Mesothelial cell of epicardium (in vitro differentiated cells): ENCODE results near the gene XYLB. TPM values are rescaled to one million over a fixed set of nuclear protein-coding genes. Genes with fewer than 3 reads are reported as not detected.

ENCODE experiments used
- DNase-seq, 2 experiments: peaks; one replicate each; pipeline ENCODE4 v3.0.0; 2021; ENCODE audit warnings: low spot score in 2 of 2; ENCODE audit not compliant: unreplicated experiment in 2 of 2
- H3K27ac Mint-ChIP-seq: 2 replicates; pipeline ENCODE4 v1.8.0; 2021; ENCODE audit warnings: mixed read lengths
- H3K27me3 Mint-ChIP-seq: 2 replicates; pipeline ENCODE4 v1.8.0; 2021; ENCODE audit warnings: low read depth, mixed read lengths
- H3K36me3 Mint-ChIP-seq: 2 replicates; pipeline ENCODE4 v1.8.0; 2021; ENCODE audit warnings: mixed read lengths
- H3K4me1 Mint-ChIP-seq: 2 replicates; pipeline ENCODE4 v1.8.0; 2021; ENCODE audit warnings: mixed read lengths
- H3K4me3 Mint-ChIP-seq: 2 replicates; pipeline ENCODE4 v1.8.0; 2021; ENCODE audit warnings: mild to moderate bottlenecking, moderate library complexity, mixed read lengths
- H3K9me3 Mint-ChIP-seq: 2 replicates; pipeline ENCODE4 v1.8.0; 2021; ENCODE audit warnings: mixed read lengths
- total RNA-seq: library from RNA; stranded (reverse); gene quantifications from 3 replicates; pipeline ENCODE4 v1.2.1, GENCODE V29; 2021
- TF ChIP-seq, protein P1 (sequence below): fragments of 200-600 bp; sonication (generic); IDR thresholded peaks from one replicate; pipeline ENCODE4 v1.5.0; 2021; ENCODE audit warnings: antibody characterized with exemption; ENCODE audit not compliant: unreplicated experiment

Gene XYLB
- total RNA-seq, 1 donor from 2014 or later, result 5.5 TPM

GRCh38 chr3:38343797-38344594 lies 2.6 kb upstream of the XYLB start:
- Mint-ChIP-seq H3K4me3 (no peak overlapping the region), H3K9me3 (peaks cover 4% of the 10 kb centered on the region), H3K4me1 (peaks cover 2% of the 10 kb centered on the region), H3K27ac (no peak overlapping the region), H3K27me3 (no peaks in the 10 kb centered on the region), H3K36me3 (no peaks in the 10 kb centered on the region)
- TF ChIP-seq, protein P1, sequence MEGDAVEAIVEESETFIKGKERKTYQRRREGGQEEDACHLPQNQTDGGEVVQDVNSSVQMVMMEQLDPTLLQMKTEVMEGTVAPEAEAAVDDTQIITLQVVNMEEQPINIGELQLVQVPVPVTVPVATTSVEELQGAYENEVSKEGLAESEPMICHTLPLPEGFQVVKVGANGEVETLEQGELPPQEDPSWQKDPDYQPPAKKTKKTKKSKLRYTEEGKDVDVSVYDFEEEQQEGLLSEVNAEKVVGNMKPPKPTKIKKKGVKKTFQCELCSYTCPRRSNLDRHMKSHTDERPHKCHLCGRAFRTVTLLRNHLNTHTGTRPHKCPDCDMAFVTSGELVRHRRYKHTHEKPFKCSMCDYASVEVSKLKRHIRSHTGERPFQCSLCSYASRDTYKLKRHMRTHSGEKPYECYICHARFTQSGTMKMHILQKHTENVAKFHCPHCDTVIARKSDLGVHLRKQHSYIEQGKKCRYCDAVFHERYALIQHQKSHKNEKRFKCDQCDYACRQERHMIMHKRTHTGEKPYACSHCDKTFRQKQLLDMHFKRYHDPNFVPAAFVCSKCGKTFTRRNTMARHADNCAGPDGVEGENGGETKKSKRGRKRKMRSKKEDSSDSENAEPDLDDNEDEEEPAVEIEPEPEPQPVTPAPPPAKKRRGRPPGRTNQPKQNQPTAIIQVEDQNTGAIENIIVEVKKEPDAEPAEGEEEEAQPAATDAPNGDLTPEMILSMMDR, result no peak
- DNase-seq, result no peak

DNA sequence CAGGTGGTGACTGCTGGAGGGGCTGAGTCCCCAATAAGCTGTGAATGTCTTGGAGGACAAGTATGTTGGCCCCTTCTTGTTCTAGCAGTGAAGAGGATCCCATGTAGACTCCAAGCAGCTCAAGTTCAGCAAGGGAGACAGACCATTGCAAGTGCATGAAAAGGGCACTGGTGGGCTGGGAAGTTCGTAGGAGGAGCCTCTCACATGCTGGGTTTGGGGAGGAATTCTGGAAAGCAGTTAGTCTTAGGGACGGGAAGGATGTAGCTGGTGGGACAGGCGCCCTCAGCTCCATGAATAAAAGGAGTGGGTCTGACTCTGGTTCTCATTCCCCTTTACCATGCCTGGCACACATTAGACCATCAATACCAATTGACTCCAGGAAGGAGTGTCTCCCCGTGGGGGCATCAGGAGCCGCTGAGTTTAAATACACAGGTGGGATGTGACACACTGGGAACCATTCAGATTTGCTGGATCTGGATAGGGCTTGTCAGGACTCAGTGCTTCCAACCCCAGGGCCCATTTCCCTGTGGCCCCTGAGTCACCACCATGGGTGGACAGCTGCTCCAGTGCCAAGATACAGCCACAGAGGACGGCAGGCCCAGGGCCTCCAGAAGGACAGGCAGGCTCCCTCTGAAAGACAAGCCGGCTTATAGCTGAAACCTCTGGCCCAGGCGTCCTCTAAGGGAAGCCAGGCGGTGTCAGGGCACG lies 552 bp upstream of the XYLB start:
- Mint-ChIP-seq H3K4me3 (peak overlapping the region; percentile 66), H3K36me3 (no peaks in the 10 kb centered on the region), H3K27ac (no peak overlapping the region), H3K9me3 (peaks cover 4% of the 10 kb centered on the region), H3K27me3 (no peaks in the 10 kb centered on the region), H3K4me1 (peaks cover 2% of the 10 kb centered on the region)
- DNase-seq, result no peak
- TF ChIP-seq, protein P1, result no peak

DNA sequence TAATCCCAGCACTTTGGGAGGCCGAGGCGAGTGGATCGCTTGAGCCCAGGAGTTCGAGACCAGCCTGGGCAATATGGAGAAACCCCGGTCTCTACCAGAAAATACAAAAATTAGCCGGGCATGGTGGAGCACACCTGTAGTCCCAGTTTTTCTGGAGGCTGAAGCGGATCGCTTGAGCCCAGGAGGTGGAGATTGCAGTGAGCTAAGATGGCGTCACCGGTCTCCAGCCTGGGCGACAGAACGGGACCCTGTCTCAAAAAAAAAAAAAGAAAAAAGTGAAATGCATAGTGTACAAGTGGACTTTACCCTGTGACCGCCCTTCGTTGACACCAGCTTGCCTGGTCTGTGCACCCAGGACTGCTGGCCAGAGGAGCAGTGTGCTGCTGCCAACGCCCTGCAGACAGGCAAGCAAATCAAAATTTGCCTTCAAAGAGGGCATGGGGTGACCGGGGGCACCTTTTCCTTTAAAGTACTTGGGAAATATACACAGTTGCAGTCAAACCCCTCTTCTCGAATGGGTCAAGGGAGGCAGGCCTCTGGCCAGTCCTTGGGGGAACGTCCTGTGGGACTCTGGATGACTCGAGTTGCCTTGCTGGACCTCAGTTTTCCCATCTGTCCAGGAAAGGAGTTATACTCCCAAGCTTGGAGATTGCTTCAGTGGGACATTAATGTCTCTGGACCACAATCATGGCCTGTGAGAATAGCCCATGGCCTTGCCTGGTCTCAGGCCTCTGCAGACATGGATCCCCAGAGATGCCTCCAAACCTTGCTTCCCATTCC lies 1.0 kb downstream of the XYLB start:
- peaks cover 7% of the 10 kb centered on the region for H3K36me3 Mint-ChIP-seq
- peak overlapping the region; percentile 68 for H3K4me3 Mint-ChIP-seq
- peaks cover 4% of the 10 kb centered on the region for H3K9me3 Mint-ChIP-seq
- TF ChIP-seq, protein P1, result no peak
- peaks cover 2% of the 10 kb centered on the region for H3K4me1 Mint-ChIP-seq
- DNase-seq, result no peak
- no peak overlapping the region for H3K27ac Mint-ChIP-seq
- no peaks in the 10 kb centered on the region for H3K27me3 Mint-ChIP-seq

DNA sequence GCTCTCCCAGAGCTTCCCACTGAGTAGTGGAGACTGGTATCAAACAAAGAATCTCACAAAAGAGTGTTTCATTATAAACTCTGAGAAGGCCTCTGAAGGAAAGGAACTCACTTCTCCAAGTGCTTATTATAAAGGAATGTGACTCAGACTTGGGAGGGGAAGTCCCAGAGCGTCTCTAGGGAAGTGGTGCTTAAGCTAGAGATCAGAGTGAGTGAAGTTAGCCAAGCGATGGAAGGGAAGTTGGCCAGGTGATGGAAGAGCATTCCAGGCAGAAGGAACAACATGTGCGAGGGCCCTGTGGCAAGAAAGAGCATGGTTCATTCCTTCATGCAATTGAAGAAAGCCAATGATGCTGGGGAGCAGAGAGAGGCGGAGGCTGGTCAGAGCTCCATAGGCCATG lies 2.3 kb downstream of the XYLB start:
- Mint-ChIP-seq H3K9me3 (peaks cover 2% of the 10 kb centered on the region), H3K4me3 (no peak overlapping the region)
- no peak for DNase-seq

GRCh38 chr3:38349684-38350359 lies 3.2 kb downstream of the XYLB start:
- H3K27me3 Mint-ChIP-seq, result no peaks in the 10 kb centered on the region
- no peak overlapping the region for H3K27ac Mint-ChIP-seq
- no peak overlapping the region for H3K4me3 Mint-ChIP-seq
- H3K9me3 Mint-ChIP-seq, result no peaks in the 10 kb centered on the region
- peaks cover 2% of the 10 kb centered on the region for H3K4me1 Mint-ChIP-seq
- TF ChIP-seq, protein P1, result no peak
- H3K36me3 Mint-ChIP-seq, result peaks cover 12% of the 10 kb centered on the region
- no peak for DNase-seq

More for the DNA sequence above, 2.3 kb downstream of the XYLB start:
- H3K27me3 Mint-ChIP-seq, result no peaks in the 10 kb centered on the region
- peaks cover 2% of the 10 kb centered on the region for H3K4me1 Mint-ChIP-seq
- no peak overlapping the region for H3K27ac Mint-ChIP-seq
- peaks cover 10% of the 10 kb centered on the region for H3K36me3 Mint-ChIP-seq
- TF ChIP-seq, protein P1, result no peak
